ENCODE results near the gene CHST10. TPM values are rescaled to one million over a fixed set of nuclear protein-coding genes. Genes with fewer than 3 reads are reported as not detected.

CHST10 gene
- total RNA-seq, 2 donors from 2014 or later, result 17.6 to 18.5 TPM

DNA sequence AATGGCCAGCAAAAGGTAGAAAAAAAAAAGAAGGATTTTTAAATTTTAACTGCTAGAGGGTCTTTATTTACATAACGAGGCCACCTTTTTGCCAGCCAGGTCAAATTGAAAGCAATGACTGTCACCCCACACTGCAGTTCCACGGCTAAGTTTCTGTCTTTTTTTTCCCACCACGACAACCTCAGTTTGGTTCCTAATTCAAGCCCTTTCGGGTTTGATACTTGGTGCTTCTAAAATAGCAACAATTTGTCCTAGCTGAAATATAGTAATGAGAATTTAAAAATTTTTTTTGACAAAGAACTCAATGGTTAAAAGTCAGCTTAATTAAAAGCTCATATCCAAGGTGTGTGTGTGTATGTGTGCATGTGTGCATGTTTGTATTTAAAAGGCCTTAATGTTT is 36.4 kb upstream of the CHST10 start:
- Mint-ChIP-seq H3K4me1 (no peaks in the 10 kb centered on the region), H3K9me3 (peaks cover 48% of the 10 kb centered on the region), H3K27ac (no peak overlapping the region), H3K36me3 (ENCODE audit: low read depth) (no peaks in the 10 kb centered on the region), H3K4me3 (no peak overlapping the region), H3K27me3 (ENCODE audit: insufficient read depth) (no peaks in the 10 kb centered on the region)
- H3K9ac ChIP-seq (ENCODE audit: extremely low read depth, low read length, poor library complexity, severe bottlenecking), result no peak overlapping the region
- 77 to 85% methylated on average over 3 to 4 of the region's 4 CpGs for WGBS, 2 experiments (ENCODE audit: insufficient coverage in 1 of 2, insufficient read length in 1 of 2)
- peaks cover 56% of the 10 kb centered on the region for H3K9me3 ChIP-seq (ENCODE audit: control insufficient read depth, low read length)
- no peak overlapping the region for H3K27ac ChIP-seq (ENCODE audit: low read depth, low read length)
- H3K4me1 ChIP-seq (ENCODE audit: control insufficient read depth, insufficient read depth, low read length), result no peaks in the 10 kb centered on the region
- TF ChIP-seq CTCF (conservative IDR thresholded peaks at IDR 0.05), result no peak
- DNase-seq, result no peak
- no peaks in the 10 kb centered on the region for H3K27me3 ChIP-seq (ENCODE audit: control insufficient read depth, insufficient read depth, low read length, poor library complexity, severe bottlenecking)
- H3K36me3 ChIP-seq (ENCODE audit: control insufficient read depth, insufficient read depth, low read length), result no peaks in the 10 kb centered on the region
- H3K4me3 ChIP-seq (ENCODE audit: low read length), result no peak overlapping the region

DNA sequence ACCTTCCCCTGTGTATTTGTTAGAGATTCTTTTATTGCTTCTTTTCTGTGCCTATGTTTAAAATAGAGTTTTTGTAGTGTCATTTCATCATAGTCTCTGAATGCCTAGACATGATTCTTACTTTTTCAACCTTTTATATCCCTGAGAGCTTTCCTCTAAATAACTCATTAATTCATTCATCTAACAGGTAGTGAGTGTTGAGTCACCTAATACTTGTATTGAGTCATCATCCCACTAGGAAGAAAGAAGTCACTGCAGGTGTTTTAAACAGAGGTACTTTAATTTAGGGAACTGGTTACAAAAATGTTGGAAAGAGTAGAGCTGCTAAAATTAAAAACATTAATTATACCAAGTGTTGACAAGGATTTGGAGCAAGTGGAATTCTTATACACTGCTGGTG is 34.3 kb upstream of the CHST10 start:
- Histone ChIP-seq H3K27ac (ENCODE audit: low read depth, low read length) (no peak overlapping the region), H3K9ac (ENCODE audit: extremely low read depth, low read length, poor library complexity, severe bottlenecking) (no peak overlapping the region), H3K27me3 (ENCODE audit: control insufficient read depth, insufficient read depth, low read length, poor library complexity, severe bottlenecking) (no peaks in the 10 kb centered on the region), H3K4me1 (ENCODE audit: control insufficient read depth, insufficient read depth, low read length) (no peaks in the 10 kb centered on the region), H3K4me3 (ENCODE audit: low read length) (no peak overlapping the region), H3K9me3 (ENCODE audit: control insufficient read depth, low read length) (peaks cover 35% of the 10 kb centered on the region), H3K36me3 (ENCODE audit: control insufficient read depth, insufficient read depth, low read length) (no peaks in the 10 kb centered on the region)
- Mint-ChIP-seq H3K4me1 (peaks cover 3% of the 10 kb centered on the region), H3K36me3 (ENCODE audit: low read depth) (no peaks in the 10 kb centered on the region), H3K27ac (no peak overlapping the region), H3K4me3 (no peak overlapping the region), H3K27me3 (ENCODE audit: insufficient read depth) (peaks cover 7% of the 10 kb centered on the region), H3K9me3 (peaks cover 32% of the 10 kb centered on the region)
- TF ChIP-seq CTCF (conservative IDR thresholded peaks at IDR 0.05), result no peak
- DNase-seq, result no peak

- DNase-seq, result no peak
- Histone ChIP-seq H3K27ac (ENCODE audit: low read depth, low read length) (no peak overlapping the region), H3K9me3 (ENCODE audit: control insufficient read depth, low read length) (peaks cover 32% of the 10 kb centered on the region), H3K9ac (ENCODE audit: extremely low read depth, low read length, poor library complexity, severe bottlenecking) (no peak overlapping the region), H3K4me1 (ENCODE audit: control insufficient read depth, insufficient read depth, low read length) (no peaks in the 10 kb centered on the region), H3K36me3 (ENCODE audit: control insufficient read depth, insufficient read depth, low read length) (no peaks in the 10 kb centered on the region), H3K27me3 (ENCODE audit: control insufficient read depth, insufficient read depth, low read length, poor library complexity, severe bottlenecking) (no peaks in the 10 kb centered on the region), H3K4me3 (ENCODE audit: low read length) (no peak overlapping the region)
- Mint-ChIP-seq H3K4me1 (peaks cover 3% of the 10 kb centered on the region), H3K9me3 (peaks cover 31% of the 10 kb centered on the region), H3K36me3 (ENCODE audit: low read depth) (no peaks in the 10 kb centered on the region), H3K27me3 (ENCODE audit: insufficient read depth) (peaks cover 7% of the 10 kb centered on the region), H3K4me3 (no peak overlapping the region), H3K27ac (no peak overlapping the region)
- no peak for TF ChIP-seq CTCF (conservative IDR thresholded peaks at IDR 0.05)
- 57 to 80% methylated on average over 3 to 4 of the region's 5 CpGs for WGBS, 2 experiments (ENCODE audit: insufficient coverage in 1 of 2, insufficient read length in 1 of 2)
These were observed 33.6 kb upstream of the CHST10 start for GRCh38 chr2:100451092-100451491.

Data from endodermal cell (in vitro differentiated cells).